ENCODE measurements around the gene MEST. TPM values are rescaled to one million over a fixed set of nuclear protein-coding genes. Genes with fewer than 3 reads are reported as not detected.
"Not testable (repeated sequence)": the region's sequence is repeated elsewhere in the genome, so short reads cannot be mapped to it uniquely, and the experiment has no call there.

The MEST gene
- 1 to 10 TPM; 2.5 to 4.7 (median 3.7) TPM for total RNA-seq

GRCh38 chr7:130491841-130492522, at the start of gene MEST:
TSS of gene MEST (plus strand) at chr7:130492085. CDS start at chr7:130492314, 229 bp downstream.
- H3K9me3 ChIP-seq, result no peaks in the 10 kb centered on the region
- no peak for TF ChIP-seq EP300 (IDR thresholded peaks at IDR 0.05)
- peak within 1 kb of the TSS in 1 of 4 donors; percentile 15 for H3K27ac ChIP-seq
- peaks cover 68% of the 10 kb centered on the region for H3K27me3 ChIP-seq
- WGBS, 2 donors (ENCODE audit: low coverage in 1 of 2), result no CpG with 5 or more reads among the region's 71 CpGs
- peaks cover 0 to 30% (median 5%) of the 10 kb centered on the region in 3 donors for H3K4me1 ChIP-seq
- H3K36me3 ChIP-seq, result no peaks in the 10 kb centered on the region
- peak within 1 kb of the TSS; percentile 5 to 50 for H3K4me3 ChIP-seq
- ATAC-seq, result no peak

- Histone ChIP-seq H3K27ac (no peak overlapping the region), H3K36me3 (no peaks in the 10 kb centered on the region), H3K4me1 (peaks cover 4 to 23% (median 6%) of the 10 kb centered on the region in 3 donors), H3K4me3 (no peak overlapping the region), H3K27me3 (no peaks in the 10 kb centered on the region), H3K9me3 (peaks cover 0 to 4% (median 0%) of the 10 kb centered on the region in 3 donors)
- TF ChIP-seq POLR2AphosphoS5 (IDR thresholded peaks at IDR 0.05), result no peak
- no peak for TF ChIP-seq CTCF (IDR thresholded peaks at IDR 0.05)
- no peak for TF ChIP-seq EP300 (IDR thresholded peaks at IDR 0.05)
- TF ChIP-seq POLR2A (IDR thresholded peaks at IDR 0.05), result no peak
- ATAC-seq, result no peak
- WGBS, 2 donors (ENCODE audit: low coverage in 1 of 2), result 42 to 66% methylated on average over 4 of the region's 7 CpGs
These were observed 49.3 kb upstream of the MEST start for GRCh38 chr7:130442601-130443000.

- Histone ChIP-seq H3K27me3 (no peaks in the 10 kb centered on the region), H3K36me3 (no peaks in the 10 kb centered on the region), H3K27ac (no peak overlapping the region), H3K4me1 (peaks cover 4 to 23% (median 6%) of the 10 kb centered on the region in 3 donors), H3K9me3 (peaks cover 0 to 6% (median 0%) of the 10 kb centered on the region in 3 donors), H3K4me3 (no peak overlapping the region)
- TF ChIP-seq POLR2A (IDR thresholded peaks at IDR 0.05), result no peak
- TF ChIP-seq CTCF (IDR thresholded peaks at IDR 0.05), result no peak
- no peak for TF ChIP-seq POLR2AphosphoS5 (IDR thresholded peaks at IDR 0.05)
- TF ChIP-seq EP300 (IDR thresholded peaks at IDR 0.05), result no peak
- no peak for ATAC-seq
- 27 to 55% methylated on average over 3 of the region's 3 CpGs for WGBS, 2 donors (ENCODE audit: low coverage in 1 of 2)
These were observed 47.7 kb upstream of the MEST start for GRCh38 chr7:130444234-130444633.

GRCh38 chr7:130444751-130445407, 47.0 kb upstream of the MEST start:
- Histone ChIP-seq H3K27me3 (no peaks in the 10 kb centered on the region), H3K4me3 (no peak overlapping the region), H3K4me1 (peaks cover 4 to 23% (median 6%) of the 10 kb centered on the region in 3 donors), H3K27ac (no peak overlapping the region), H3K9me3 (peaks cover 0 to 6% (median 0%) of the 10 kb centered on the region in 3 donors), H3K36me3 (no peaks in the 10 kb centered on the region)
- TF ChIP-seq POLR2A (IDR thresholded peaks at IDR 0.05), result no peak
- no peak for TF ChIP-seq POLR2AphosphoS5 (IDR thresholded peaks at IDR 0.05)
- no peak for TF ChIP-seq EP300 (IDR thresholded peaks at IDR 0.05)
- TF ChIP-seq CTCF (IDR thresholded peaks at IDR 0.05), result no peak
- no peak for ATAC-seq
- WGBS, 2 donors (ENCODE audit: low coverage in 1 of 2), result 63 to 83% methylated on average over 2 to 5 of the region's 5 CpGs

GRCh38 chr7:130446259-130446658, 45.6 kb upstream of the MEST start:
- no peaks in the 10 kb centered on the region for H3K36me3 ChIP-seq
- no peak overlapping the region for H3K27ac ChIP-seq
- no peak overlapping the region for H3K4me3 ChIP-seq
- WGBS, 2 donors (ENCODE audit: low coverage in 1 of 2), result 83 to 100% methylated on average over 1 to 3 of the region's 3 CpGs
- H3K9me3 ChIP-seq, result peaks cover 0 to 6% (median 0%) of the 10 kb centered on the region in 3 donors
- no peak for ATAC-seq
- TF ChIP-seq EP300 (IDR thresholded peaks at IDR 0.05) (no peak), POLR2AphosphoS5 (IDR thresholded peaks at IDR 0.05) (no peak), POLR2A (IDR thresholded peaks at IDR 0.05) (no peak), CTCF (IDR thresholded peaks at IDR 0.05) (no peak)
- H3K27me3 ChIP-seq, result no peaks in the 10 kb centered on the region
- peaks cover 4 to 17% (median 6%) of the 10 kb centered on the region in 3 donors for H3K4me1 ChIP-seq

- not testable (repeated sequence) for H3K36me3 ChIP-seq, H3K4me1 ChIP-seq, H3K27me3 ChIP-seq, ATAC-seq, H3K9me3 ChIP-seq, H3K27ac ChIP-seq, H3K4me3 ChIP-seq
- WGBS, 2 donors (ENCODE audit: low coverage in 1 of 2), result 88 to 91% methylated on average over 2 to 3 of the region's 3 CpGs
These were observed 40.5 kb upstream of the MEST start for GRCh38 chr7:130451344-130451743.
